ENCODE measurements around the gene CD160. TPM values are rescaled to one million over a fixed set of nuclear protein-coding genes. Genes with fewer than 3 reads are reported as not detected.

Gene CD160
- total RNA-seq, 3 donors from 2014 or later (not counting 1 experiment from before 2014, with no cell fraction given), result 77.7 to 150 (median 83.4) TPM

DNA sequence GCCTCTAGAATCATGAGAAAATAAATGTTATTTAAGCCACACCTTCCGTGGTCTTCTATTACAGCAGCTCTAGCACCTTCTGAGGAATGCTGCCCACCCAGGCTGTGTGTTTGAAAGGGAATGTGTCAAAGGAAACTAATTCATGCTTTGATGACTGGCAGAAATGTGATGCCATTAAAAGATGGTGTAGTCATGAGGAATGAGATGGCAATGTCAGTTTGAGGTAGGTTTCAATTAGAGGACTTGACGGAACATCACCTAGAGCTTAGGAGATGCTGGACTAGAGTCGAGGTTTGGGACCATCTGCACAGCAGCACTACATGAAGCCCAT is 22.7 kb upstream of the CD160 start:
- H3K27ac ChIP-seq (ENCODE audit: low read length), result no peak overlapping the region
- 98% methylated on average over 3 of the region's 3 CpGs for WGBS (ENCODE audit: insufficient coverage)
- peaks cover 0 to 4% of the 10 kb centered on the region in 2 donors for H3K27me3 Mint-ChIP-seq (ENCODE audit: low read depth in 2 of 2)

DNA sequence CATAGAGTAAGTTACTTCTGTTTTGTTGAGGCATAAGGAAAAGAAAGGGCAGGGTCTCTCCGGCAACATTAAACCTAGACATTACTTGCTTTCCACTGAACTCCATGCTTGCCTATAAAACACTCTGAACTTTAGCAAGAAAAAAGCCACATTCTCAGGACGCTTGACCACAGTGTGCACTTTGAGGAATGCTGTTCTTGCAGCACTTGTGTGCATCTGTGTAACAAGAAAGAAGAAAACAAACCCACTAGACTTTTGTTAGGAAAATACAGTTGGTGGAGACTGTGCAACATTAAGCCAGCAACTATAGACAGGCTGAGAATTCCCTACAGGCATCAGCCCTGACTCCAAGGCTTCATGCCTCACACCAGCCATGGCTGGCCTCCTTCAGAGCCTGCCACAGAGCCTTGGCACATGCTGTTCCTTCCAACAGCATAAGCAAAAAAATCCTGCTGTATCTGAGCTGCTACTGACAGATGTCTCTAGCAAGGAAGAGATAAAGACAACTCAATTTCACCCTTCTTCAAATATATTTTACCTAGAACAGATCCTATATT is 17.9 kb upstream of the CD160 start:
- Histone ChIP-seq H3K4me1 (ENCODE audit: control insufficient read depth, insufficient read depth, low read length) (no peaks in the 10 kb centered on the region), H3K27me3 (ENCODE audit: control insufficient read depth, insufficient read depth, low read length) (no peaks in the 10 kb centered on the region), H3K4me3 (ENCODE audit: low read length) (no peak overlapping the region), H3K9me3 (ENCODE audit: control insufficient read depth, insufficient read depth, low read length) (no peaks in the 10 kb centered on the region), H3K36me3 (ENCODE audit: control insufficient read depth, insufficient read depth, low read length) (no peaks in the 10 kb centered on the region), H3K27ac (ENCODE audit: low read length) (no peak overlapping the region)
- peaks cover 8 to 22% of the 10 kb centered on the region in 2 donors for H3K4me1 Mint-ChIP-seq
- peaks cover 0 to 4% of the 10 kb centered on the region in 2 donors for H3K27me3 Mint-ChIP-seq (ENCODE audit: low read depth in 2 of 2)
- DNase-seq, result no peak
- ATAC-seq, result no peak
- H3K27ac Mint-ChIP-seq, result no peak overlapping the region
- TF ChIP-seq, protein P1, sequence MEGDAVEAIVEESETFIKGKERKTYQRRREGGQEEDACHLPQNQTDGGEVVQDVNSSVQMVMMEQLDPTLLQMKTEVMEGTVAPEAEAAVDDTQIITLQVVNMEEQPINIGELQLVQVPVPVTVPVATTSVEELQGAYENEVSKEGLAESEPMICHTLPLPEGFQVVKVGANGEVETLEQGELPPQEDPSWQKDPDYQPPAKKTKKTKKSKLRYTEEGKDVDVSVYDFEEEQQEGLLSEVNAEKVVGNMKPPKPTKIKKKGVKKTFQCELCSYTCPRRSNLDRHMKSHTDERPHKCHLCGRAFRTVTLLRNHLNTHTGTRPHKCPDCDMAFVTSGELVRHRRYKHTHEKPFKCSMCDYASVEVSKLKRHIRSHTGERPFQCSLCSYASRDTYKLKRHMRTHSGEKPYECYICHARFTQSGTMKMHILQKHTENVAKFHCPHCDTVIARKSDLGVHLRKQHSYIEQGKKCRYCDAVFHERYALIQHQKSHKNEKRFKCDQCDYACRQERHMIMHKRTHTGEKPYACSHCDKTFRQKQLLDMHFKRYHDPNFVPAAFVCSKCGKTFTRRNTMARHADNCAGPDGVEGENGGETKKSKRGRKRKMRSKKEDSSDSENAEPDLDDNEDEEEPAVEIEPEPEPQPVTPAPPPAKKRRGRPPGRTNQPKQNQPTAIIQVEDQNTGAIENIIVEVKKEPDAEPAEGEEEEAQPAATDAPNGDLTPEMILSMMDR (IDR thresholded peaks at IDR 0.05), result no peak
- WGBS (ENCODE audit: insufficient coverage), result 96% methylated on average over 2 of the region's 2 CpGs
- no peaks in the 10 kb centered on the region for H3K9me3 Mint-ChIP-seq
- H3K36me3 Mint-ChIP-seq, result no peaks in the 10 kb centered on the region
- intact Hi-C loops (cut with micrococcal nuclease), result no loop called here
- H3K4me3 Mint-ChIP-seq, result no peak overlapping the region

More for the DNA sequence above, 22.7 kb upstream of the CD160 start:
- DNase-seq (no peak), ATAC-seq (no peak)
- no peak overlapping the region for H3K4me3 ChIP-seq (ENCODE audit: low read length)
- H3K27ac Mint-ChIP-seq, result no peak overlapping the region
- TF ChIP-seq, protein P1 (IDR thresholded peaks at IDR 0.05), result no peak
- no peaks in the 10 kb centered on the region for H3K9me3 ChIP-seq (ENCODE audit: control insufficient read depth, insufficient read depth, low read length)
- no peaks in the 10 kb centered on the region for H3K36me3 ChIP-seq (ENCODE audit: control insufficient read depth, insufficient read depth, low read length)
- H3K4me3 Mint-ChIP-seq, result no peak overlapping the region
- peaks cover 8% of the 10 kb centered on the region for H3K4me1 ChIP-seq (ENCODE audit: control insufficient read depth, insufficient read depth, low read length)
- intact Hi-C loops (cut with micrococcal nuclease), result no loop called here
- no peaks in the 10 kb centered on the region for H3K36me3 Mint-ChIP-seq
- no peaks in the 10 kb centered on the region for H3K27me3 ChIP-seq (ENCODE audit: control insufficient read depth, insufficient read depth, low read length)
- H3K9me3 Mint-ChIP-seq, result no peaks in the 10 kb centered on the region
- H3K4me1 Mint-ChIP-seq, result peaks cover 25 to 40% of the 10 kb centered on the region in 2 donors

GRCh38 chr1:145702052-145702451 is 17.2 kb upstream of the CD160 start:
- H3K4me3 Mint-ChIP-seq, result no peak overlapping the region
- Histone ChIP-seq H3K27ac (ENCODE audit: low read length) (no peak overlapping the region), H3K27me3 (ENCODE audit: control insufficient read depth, insufficient read depth, low read length) (no peaks in the 10 kb centered on the region), H3K4me1 (ENCODE audit: control insufficient read depth, insufficient read depth, low read length) (no peaks in the 10 kb centered on the region), H3K9me3 (ENCODE audit: control insufficient read depth, insufficient read depth, low read length) (no peaks in the 10 kb centered on the region), H3K4me3 (ENCODE audit: low read length) (no peak overlapping the region), H3K36me3 (ENCODE audit: control insufficient read depth, insufficient read depth, low read length) (no peaks in the 10 kb centered on the region)
- TF ChIP-seq, protein P1 (IDR thresholded peaks at IDR 0.05), result no peak
- H3K9me3 Mint-ChIP-seq, result no peaks in the 10 kb centered on the region
- WGBS (ENCODE audit: insufficient coverage), result 98% methylated on average over 2 of the region's 2 CpGs
- intact Hi-C loops (cut with micrococcal nuclease), result no loop called here
- DNase-seq (no peak), ATAC-seq (no peak)
- H3K36me3 Mint-ChIP-seq, result no peaks in the 10 kb centered on the region
- no peak overlapping the region for H3K27ac Mint-ChIP-seq
- peaks cover 6 to 17% of the 10 kb centered on the region in 2 donors for H3K4me1 Mint-ChIP-seq
- peaks cover 0 to 3% of the 10 kb centered on the region in 2 donors for H3K27me3 Mint-ChIP-seq (ENCODE audit: low read depth in 2 of 2)

GRCh38 chr1:145702826-145703225 is 16.5 kb upstream of the CD160 start:
- DNase-seq, result no peak
- intact Hi-C loops (cut with micrococcal nuclease), result no loop called here
- TF ChIP-seq, protein P1 (IDR thresholded peaks at IDR 0.05), result no peak
- Histone ChIP-seq H3K36me3 (ENCODE audit: control insufficient read depth, insufficient read depth, low read length) (no peaks in the 10 kb centered on the region), H3K9me3 (ENCODE audit: control insufficient read depth, insufficient read depth, low read length) (no peaks in the 10 kb centered on the region), H3K27me3 (ENCODE audit: control insufficient read depth, insufficient read depth, low read length) (no peaks in the 10 kb centered on the region), H3K4me3 (ENCODE audit: low read length) (no peak overlapping the region), H3K4me1 (ENCODE audit: control insufficient read depth, insufficient read depth, low read length) (peaks cover 7% of the 10 kb centered on the region), H3K27ac (ENCODE audit: low read length) (no peak overlapping the region)
- H3K9me3 Mint-ChIP-seq, result no peaks in the 10 kb centered on the region
- ATAC-seq, result no peak
- H3K4me3 Mint-ChIP-seq, result no peak overlapping the region
- WGBS (ENCODE audit: insufficient coverage), result 88% methylated on average over 7 of the region's 7 CpGs
- H3K4me1 Mint-ChIP-seq, result peaks cover 9 to 17% of the 10 kb centered on the region in 2 donors
- no peaks in the 10 kb centered on the region for H3K27me3 Mint-ChIP-seq (ENCODE audit: low read depth in 2 of 2)
- no peak overlapping the region for H3K27ac Mint-ChIP-seq
- no peaks in the 10 kb centered on the region for H3K36me3 Mint-ChIP-seq

Data from natural killer cell (primary cell).